SK-N-SH (cell line): ENCODE data around the gene TUBB3. TPM values are rescaled to one million over a fixed set of nuclear protein-coding genes. Genes with fewer than 3 reads are reported as not detected.

Source experiments
- CTCF ChIA-PET: fragments of 300-600, 350-600 bp; formaldehyde crosslinking; extraction: SDS; loops from one replicate; lab custom pipeline; 2021; lab: Yijun Ruan, JAX
- POLR2A ChIA-PET: fragments of 350-600 bp; sonication (Branson Sonifier 250); formaldehyde crosslinking; extraction: SDS; loops from one replicate; lab custom pipeline; 2020; ENCODE audit warnings: antibody characterized with exemption, inconsistent platforms; lab: Yijun Ruan, JAX
- DNase-seq: peaks from one replicate; pipeline ENCODE4 v3.0.0; 2012
- H2AFZ ChIP-seq: fragments of 200-600 bp; sonication (generic); 2 replicates; pipeline ENCODE4 v1.8.1; 2016; ENCODE audit warnings: antibody characterized with exemption, mild to moderate bottlenecking, low read depth
- H3F3A ChIP-seq: fragments of 200-600 bp; sonication (generic); replicated peaks from 2 replicates; pipeline ENCODE3; 2016; ENCODE audit warnings: antibody characterized with exemption, mild to moderate bottlenecking; ENCODE audit not compliant: insufficient read depth
- H3K27ac ChIP-seq, 2 experiments: fragments of 200-500 bp in 1 of 2; fragments of 200-600 bp in 1 of 2; sonication (Bioruptor generic) in 1 of 2; sonication (generic), shearing (Covaris generic) in 1 of 2; 2 replicates each; pipeline versions ENCODE4 v1.5.1 to v1.6.1; 2014 to 2016; ENCODE audit warnings: low read depth in 2 of 2, inconsistent platforms in 1 of 2, low read length in 1 of 2, mild to moderate bottlenecking in 1 of 2, mixed read lengths in 1 of 2
- H3K27me3 ChIP-seq: fragments of 200-600 bp; sonication (generic), shearing (Covaris generic); 2 replicates; pipeline ENCODE4 v1.6.1; 2016; ENCODE audit warnings: mixed run types; ENCODE audit not compliant: insufficient read depth
- H3K36me3 ChIP-seq, 2 experiments: fragments of 200-500 bp in 1 of 2; fragments of 200-600 bp in 1 of 2; sonication (Bioruptor generic) in 1 of 2; sonication (generic) in 1 of 2; replicated peaks in 1 of 2; 2 replicates each; pipeline versions ENCODE3 to v1.5.1; 2014 to 2016; ENCODE audit warnings: low read length in 1 of 2, mild to moderate bottlenecking in 1 of 2; ENCODE audit not compliant: insufficient read depth in 2 of 2, control insufficient read depth in 1 of 2
- H3K4me1 ChIP-seq, 2 experiments: fragments of 200-500 bp in 1 of 2; fragments of 200-600 bp in 1 of 2; sonication (Bioruptor generic) in 1 of 2; sonication (generic), shearing (Covaris generic) in 1 of 2; 2 replicates each; pipeline versions ENCODE4 v1.5.1 to v1.6.1; 2014 to 2016; ENCODE audit warnings: low read depth in 1 of 2, low read length in 1 of 2, mixed run types in 1 of 2; ENCODE audit not compliant: insufficient read depth in 2 of 2, control insufficient read depth in 1 of 2
- H3K4me2 ChIP-seq: fragments of 200-600 bp; sonication (generic), shearing (Covaris generic); 2 replicates; pipeline ENCODE4 v1.6.1; 2017; ENCODE audit warnings: mixed run types
- H3K4me3 ChIP-seq, 2 experiments: fragments of 200-500 bp in 1 of 2; fragments of 200-600 bp in 1 of 2; sonication (Bioruptor generic) in 1 of 2; sonication (generic), shearing (Covaris generic) in 1 of 2; 2 replicates each; pipeline versions ENCODE4 v1.5.1 to v1.8.1; 2014 to 2016; ENCODE audit warnings: low read depth in 2 of 2, inconsistent platforms in 1 of 2, low read length in 1 of 2, mild to moderate bottlenecking in 1 of 2, mixed read lengths in 1 of 2, moderate library complexity in 1 of 2
- H3K79me2 ChIP-seq: fragments of 200-600 bp; sonication (generic); 2 replicates; pipeline ENCODE4 v1.8.1; 2017; ENCODE audit warnings: mild to moderate bottlenecking; ENCODE audit not compliant: insufficient read depth
- H3K9ac ChIP-seq: fragments of 200-600 bp; sonication (generic); 2 replicates; pipeline ENCODE4 v1.6.1; 2017; ENCODE audit warnings: mixed run types
- H3K9me2 ChIP-seq: fragments of 200-600 bp; sonication (generic); 2 replicates; pipeline ENCODE4 v1.6.1; 2017; ENCODE audit warnings: mixed run types
- H3K9me3 ChIP-seq: fragments of 200-600 bp; sonication (generic); 2 replicates; pipeline ENCODE4 v1.6.1; 2017; ENCODE audit warnings: mixed run types, mild to moderate bottlenecking, moderate library complexity
- H4K20me1 ChIP-seq: fragments of 200-600 bp; sonication (generic); 2 replicates; pipeline ENCODE4 v1.6.1; 2017; ENCODE audit warnings: mild to moderate bottlenecking, mixed run types; ENCODE audit not compliant: insufficient read depth
- CHD2 ChIP-seq: fragments of 150-350 bp; IDR thresholded peaks from 2 replicates; pipeline ENCODE4 v1.6.1; 2018; ENCODE audit warnings: low read length; ENCODE audit not compliant: partially characterized antibody
- CTCF ChIP-seq: fragments of 200-600 bp; sonication (generic); IDR thresholded peaks from 2 replicates; pipeline ENCODE4 v1.6.1; 2017; ENCODE audit warnings: antibody characterized with exemption, mild to moderate bottlenecking, moderate library complexity
- ELF1 ChIP-seq: IDR thresholded peaks from 2 replicates; pipeline ENCODE4 v1.4.0; 2012
- EZH2phosphoT487 ChIP-seq: fragments of 200-600 bp; sonication (generic); IDR thresholded peaks from 2 replicates; pipeline ENCODE4 v1.6.1; 2017; ENCODE audit warnings: low read depth, mixed run types, mild to moderate bottlenecking, antibody characterized with exemption, moderate library complexity, borderline replicate concordance
- MEF2A ChIP-seq: IDR thresholded peaks from 2 replicates; pipeline ENCODE4 v1.4.0; 2012; ENCODE audit warnings: low read depth, borderline replicate concordance
- PBX3 ChIP-seq: IDR thresholded peaks from 2 replicates; pipeline ENCODE4; 2012
- POLR2AphosphoS5 ChIP-seq: IDR thresholded peaks from 2 replicates; pipeline ENCODE4 v1.6.1; 2012; ENCODE audit warnings: low read depth, low read length
- RXRA ChIP-seq: IDR thresholded peaks from 2 replicates; pipeline ENCODE4 v1.4.0; 2012; ENCODE audit warnings: low read depth, mild to moderate bottlenecking, borderline replicate concordance
- TAF1 ChIP-seq: IDR thresholded peaks from 2 replicates; pipeline ENCODE4 v1.6.1; 2012; ENCODE audit warnings: low read depth, mild to moderate bottlenecking, low read length, moderate library complexity, borderline replicate concordance
- YY1 ChIP-seq: IDR thresholded peaks from 2 replicates; pipeline ENCODE4 v1.4.0; 2012; ENCODE audit warnings: low read depth, mild to moderate bottlenecking
- ZBTB33 ChIP-seq: IDR thresholded peaks from 2 replicates; pipeline ENCODE4 v1.4.0; 2012; ENCODE audit warnings: low read depth, borderline replicate concordance
- WGBS: methylation state at CpG from one replicate; pipeline ENCODE4 v1.1.6; 2017; ENCODE audit warnings: low lambda C conversion rate; 5-methylcytosine and 5-hydroxymethylcytosine counted together
- polyA plus RNA-seq, 3 experiments: library from polyadenylated mRNA; depleted of rRNA; stranded (reverse); fragments of >200 nt; gene quantifications; 2 replicates each; pipeline ENCODE4 v1.2.3, GENCODE V29; 2012

The TUBB3 gene
- polyA plus RNA-seq, 1 of the 3 experiments (the other 2 are of a cell fraction), result 428 TPM

- Histone ChIP-seq H3K9ac (no peak overlapping the region), H3F3A (peaks cover 5% of the 10 kb centered on the region), H2AFZ (no peak overlapping the region), H3K4me2 (no peak overlapping the region), H3K36me3 (peaks cover 14 to 56% of the 10 kb centered on the region in 2 experiments), H3K79me2 (no peaks in the 10 kb centered on the region), H3K4me1 (no peaks in the 10 kb centered on the region), H3K27ac (no peak overlapping the region), H3K9me3 (no peaks in the 10 kb centered on the region), H3K27me3 (no peaks in the 10 kb centered on the region), H3K4me3 (no peak overlapping the region), H3K9me2 (no peaks in the 10 kb centered on the region), H4K20me1 (no peaks in the 10 kb centered on the region)
- ChIA-PET CTCF (interaction anchor here (0.9 kb wide), 1 partner anchor 9 kb away, joined by 3 read pairs; no protein-coding TSS in a partner anchor), POLR2A (no interaction called here)
- WGBS, result 96% methylated on average over 5 of the region's 19 CpGs
- DNase-seq, result no peak
- TF ChIP-seq POLR2AphosphoS5, result no peak
- TF ChIP-seq CHD2, result no peak
- no peak for TF ChIP-seq YY1
- no peak for TF ChIP-seq ZBTB33
- TF ChIP-seq CTCF, result no peak
- TF ChIP-seq PBX3, result no peak
- TF ChIP-seq RXRA, result no peak
- no peak for TF ChIP-seq ELF1
- TF ChIP-seq EZH2phosphoT487, result no peak
- no peak for TF ChIP-seq MEF2A
- TF ChIP-seq TAF1, result no peak
Measured at GRCh38 chr16:89903908-89904515, 19.1 kb upstream of the TUBB3 start.
